HG03135 (cell line): Measurements from ENCODE around the gene ZMIZ2.

ENCODE experiments used
- ATAC-seq: cut with Tn5 transposase; IDR thresholded peaks from one replicate; pipeline ENCODE4 v1.9.1; 2021; ENCODE audit warnings: mild to moderate bottlenecking, moderate library complexity; ENCODE audit not compliant: unreplicated experiment

The ZMIZ2 gene

DNA sequence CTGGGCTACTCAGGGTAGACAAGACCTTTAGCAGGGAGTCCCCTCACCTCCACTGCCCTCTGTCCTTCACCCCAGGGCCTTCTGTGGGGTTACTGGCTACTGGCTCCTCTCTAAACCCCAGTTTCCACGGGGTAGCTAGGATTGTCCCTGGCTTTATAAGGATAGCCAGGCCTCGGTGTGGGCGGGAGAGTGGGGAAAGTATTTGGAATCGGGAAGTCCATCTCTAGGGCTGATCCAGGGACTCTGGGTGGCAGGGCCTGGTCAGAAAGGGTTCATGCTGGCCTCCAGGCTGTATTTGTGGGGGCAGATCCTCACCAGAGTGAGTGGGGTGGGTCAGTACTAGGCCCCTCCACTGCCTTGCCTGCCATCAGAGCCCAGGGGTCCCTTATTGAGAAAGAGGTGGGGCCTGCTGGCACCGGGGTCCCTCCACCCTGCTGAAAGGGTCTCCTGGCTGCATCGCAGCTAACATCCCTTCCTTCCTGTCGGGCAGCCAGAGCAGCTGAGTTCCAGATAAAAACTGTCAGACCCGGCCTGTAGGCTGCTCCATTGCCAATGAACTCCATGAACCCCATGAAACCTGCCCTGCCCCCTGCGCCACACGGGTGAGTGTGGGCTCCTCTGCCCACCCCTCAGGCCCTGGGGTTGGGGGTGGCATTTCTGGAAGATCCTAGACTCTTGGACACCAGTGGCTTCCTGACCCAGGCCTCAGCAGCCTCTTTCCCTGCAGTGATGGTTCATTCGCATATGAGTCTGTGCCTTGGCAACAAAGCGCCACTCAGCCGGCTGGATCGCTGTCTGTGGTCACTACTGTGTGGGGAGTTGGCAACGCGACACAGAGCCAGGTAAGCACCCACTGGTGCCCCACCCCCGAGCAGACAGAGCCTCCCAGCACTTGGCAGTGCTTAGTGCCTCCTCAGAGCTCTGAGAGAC lies 7.3 kb downstream of the ZMIZ2 start:
- no peak for ATAC-seq

DNA sequence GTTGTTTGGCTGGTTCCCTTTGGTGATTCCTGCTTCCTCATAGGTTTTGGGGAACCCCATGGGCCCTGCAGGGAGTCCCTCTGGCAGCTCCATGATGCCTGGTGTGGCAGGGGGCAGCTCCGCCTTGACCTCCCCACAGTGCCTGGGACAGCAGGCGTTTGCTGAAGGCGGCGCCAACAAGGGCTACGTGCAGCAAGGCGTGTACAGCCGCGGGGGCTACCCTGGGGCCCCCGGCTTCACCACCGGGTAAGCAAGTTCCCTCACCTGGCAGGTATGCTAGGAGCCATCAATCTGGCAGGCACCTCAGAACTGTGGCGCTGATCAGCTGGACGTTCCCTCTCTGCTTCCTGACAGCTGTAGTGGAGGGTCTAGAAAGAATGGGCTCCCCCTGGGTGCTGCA lies 8.3 kb downstream of the ZMIZ2 start:
- no peak for ATAC-seq

DNA sequence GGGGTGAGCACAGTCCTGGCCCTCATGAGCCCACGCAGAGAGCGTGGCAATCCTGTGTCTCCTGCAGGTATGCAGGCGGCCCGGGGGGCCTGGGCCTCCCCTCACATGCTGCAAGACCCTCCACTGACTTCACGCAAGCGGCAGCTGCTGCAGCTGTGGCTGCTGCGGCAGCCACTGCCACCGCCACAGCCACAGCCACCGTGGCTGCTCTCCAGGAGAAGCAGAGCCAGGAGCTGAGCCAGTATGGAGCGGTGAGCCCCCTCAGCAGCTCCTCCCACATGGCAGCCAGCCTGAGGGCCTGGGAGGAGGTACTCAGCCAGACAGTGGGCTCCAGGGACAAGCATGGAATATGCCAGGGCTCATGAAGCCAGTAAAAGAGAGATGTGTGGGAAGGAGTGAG lies 8.7 kb downstream of the ZMIZ2 start:
- ATAC-seq: no peak

DNA sequence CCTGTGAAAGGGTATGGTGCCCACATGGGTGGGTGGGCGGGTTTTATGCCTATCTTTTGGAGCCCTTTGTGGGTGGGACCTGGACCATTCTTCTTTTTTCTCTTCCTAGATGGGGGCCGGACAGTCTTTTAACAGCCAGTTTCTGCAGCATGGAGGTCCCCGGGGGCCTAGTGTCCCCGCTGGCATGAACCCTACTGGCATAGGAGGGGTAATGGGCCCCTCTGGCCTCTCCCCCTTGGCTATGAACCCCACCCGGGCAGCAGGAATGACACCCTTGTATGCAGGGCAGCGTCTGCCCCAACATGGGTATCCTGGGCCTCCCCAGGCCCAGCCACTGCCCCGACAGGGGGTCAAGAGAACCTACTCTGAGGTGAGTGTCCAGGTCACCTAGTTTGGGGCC lies 9.1 kb downstream of the ZMIZ2 start:
- no peak for ATAC-seq

DNA sequence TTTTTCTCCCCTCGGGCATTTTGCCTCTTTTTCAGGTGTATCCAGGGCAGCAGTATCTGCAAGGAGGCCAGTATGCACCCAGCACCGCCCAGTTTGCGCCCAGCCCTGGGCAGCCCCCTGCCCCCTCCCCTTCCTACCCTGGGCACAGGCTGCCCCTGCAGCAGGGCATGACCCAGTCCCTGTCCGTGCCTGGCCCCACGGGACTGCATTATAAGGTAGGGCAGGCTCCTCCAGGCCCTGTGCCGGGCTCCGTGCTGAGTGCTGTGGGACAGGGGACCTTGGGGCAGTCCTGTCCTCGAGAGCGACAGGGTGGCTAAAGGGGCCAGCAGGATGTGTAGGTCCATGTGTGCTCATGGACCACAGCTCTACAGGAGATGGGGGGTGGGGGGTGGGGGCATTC lies 10.6 kb downstream of the ZMIZ2 start:
- no peak for ATAC-seq

DNA sequence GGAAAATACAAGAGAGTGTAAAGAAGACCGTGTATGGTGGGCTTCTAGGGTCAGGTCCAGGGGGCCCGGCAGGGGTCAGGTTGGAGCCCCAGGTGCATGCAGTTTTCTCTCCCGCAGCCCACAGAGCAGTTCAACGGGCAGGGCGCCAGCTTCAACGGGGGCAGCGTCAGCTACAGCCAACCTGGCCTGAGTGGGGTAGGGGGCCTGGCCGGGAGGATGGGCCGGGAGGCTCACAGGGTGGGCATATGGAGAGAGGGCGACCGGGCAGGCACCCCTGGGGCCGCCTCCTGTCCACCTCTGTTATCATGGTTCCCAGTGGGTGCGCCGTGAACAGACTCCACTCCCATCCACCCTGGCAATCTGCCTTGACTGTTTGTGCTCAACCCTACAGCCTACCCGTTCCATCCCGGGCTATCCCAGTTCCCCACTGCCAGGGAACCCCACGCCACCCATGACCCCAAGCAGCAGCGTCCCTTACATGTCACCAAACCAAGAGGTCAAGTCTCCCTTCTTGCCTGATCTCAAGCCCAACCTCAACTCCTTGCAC lies 11.5 kb downstream of the ZMIZ2 start:
- ATAC-seq: no peak

DNA sequence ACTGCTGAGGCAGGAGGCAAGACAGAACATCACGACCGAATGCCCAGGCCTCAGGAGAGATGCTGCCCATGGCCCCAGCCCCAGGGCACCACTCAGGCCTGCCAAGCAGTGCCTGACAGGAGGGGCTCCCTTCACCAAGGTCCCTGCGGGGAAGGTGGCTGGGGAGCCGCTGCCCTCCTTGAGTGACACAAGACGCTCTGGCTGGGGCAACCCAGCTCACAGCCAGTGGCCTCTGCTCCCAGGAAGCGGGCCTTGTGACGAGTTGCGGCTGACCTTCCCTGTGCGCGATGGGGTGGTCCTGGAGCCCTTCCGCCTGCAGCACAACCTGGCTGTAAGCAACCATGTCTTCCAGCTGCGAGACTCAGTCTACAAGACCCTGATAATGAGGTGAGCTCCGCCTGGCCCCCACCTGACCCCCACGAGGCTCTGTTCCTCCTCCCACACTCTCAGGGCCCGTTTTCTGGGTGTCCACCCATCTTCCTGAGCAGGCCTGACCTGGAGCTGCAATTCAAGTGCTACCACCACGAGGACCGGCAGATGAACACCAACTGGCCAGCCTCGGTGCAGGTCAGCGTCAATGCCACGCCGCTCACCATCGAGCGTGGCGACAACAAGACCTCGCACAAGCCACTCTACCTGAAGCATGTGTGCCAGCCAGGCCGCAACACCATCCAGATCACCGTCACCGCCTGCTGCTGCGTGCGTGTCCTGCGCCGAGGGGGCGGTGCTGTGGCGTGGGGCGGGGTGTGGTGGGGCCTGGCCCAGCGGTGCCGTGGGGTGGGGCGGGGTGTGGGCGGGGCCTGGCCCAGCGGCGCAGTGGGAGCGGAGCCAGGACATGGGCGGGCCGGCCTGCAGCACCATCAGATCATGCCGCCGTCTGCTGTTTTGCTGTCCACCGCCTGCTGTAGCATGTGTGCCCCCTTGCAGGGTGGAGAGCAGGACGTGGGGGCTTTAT lies 12.8 kb downstream of the ZMIZ2 start:
- ATAC-seq: no peak

DNA sequence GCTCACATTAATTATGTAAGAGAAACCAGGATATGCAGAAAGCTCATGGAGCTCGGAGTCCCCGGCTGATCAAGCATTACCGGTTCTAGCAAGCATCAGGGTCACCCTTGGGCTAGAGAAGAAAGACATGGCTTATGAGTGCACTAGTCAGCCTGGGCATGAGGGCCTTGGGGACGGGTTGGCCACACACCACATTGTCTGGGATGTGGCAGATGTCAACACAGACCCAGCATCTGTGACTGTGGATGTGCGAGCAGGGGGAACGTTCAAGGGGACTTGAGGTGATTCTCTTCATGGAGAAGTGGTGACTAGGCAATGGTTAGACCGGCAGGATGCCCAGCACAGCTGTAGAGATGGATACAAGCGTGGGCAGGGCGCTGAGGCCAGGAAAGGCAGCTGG lies 13.7 kb downstream of the ZMIZ2 start:
- ATAC-seq: no peak

DNA sequence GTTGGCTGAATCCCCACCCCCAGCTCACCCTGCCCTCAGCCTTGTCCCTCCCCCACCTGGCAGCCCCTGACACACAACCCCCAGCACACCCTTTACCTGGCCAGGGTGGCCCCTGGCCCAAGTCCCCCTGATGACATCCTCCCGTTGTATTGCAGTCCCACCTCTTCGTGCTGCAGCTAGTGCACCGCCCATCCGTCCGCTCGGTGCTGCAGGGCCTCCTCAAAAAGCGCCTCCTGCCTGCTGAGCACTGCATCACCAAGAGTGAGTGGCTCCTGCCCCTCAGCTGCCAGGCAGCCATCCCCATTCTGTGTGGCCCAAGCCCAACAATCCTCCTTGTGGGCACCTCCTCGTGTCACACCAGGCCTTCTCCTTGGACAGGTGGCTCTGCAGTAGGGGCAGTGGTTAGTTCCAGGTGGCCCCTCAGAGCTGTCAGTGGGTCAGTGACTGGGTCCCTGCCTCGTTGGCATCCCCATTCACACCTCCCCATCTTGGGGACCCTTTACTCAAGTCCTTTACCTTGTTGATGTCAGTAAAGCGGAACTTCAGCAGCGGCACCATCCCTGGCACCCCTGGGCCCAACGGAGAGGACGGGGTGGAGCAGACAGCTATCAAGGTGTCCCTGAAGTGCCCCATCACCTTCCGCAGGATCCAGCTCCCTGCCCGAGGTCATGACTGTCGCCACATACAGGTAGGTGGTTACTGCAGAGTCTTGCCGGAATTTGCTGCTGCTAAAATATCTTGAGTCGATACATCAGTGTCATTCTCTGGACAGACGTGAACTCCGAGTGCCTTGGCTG lies 14.3 kb downstream of the ZMIZ2 start:
- ATAC-seq: no peak

DNA sequence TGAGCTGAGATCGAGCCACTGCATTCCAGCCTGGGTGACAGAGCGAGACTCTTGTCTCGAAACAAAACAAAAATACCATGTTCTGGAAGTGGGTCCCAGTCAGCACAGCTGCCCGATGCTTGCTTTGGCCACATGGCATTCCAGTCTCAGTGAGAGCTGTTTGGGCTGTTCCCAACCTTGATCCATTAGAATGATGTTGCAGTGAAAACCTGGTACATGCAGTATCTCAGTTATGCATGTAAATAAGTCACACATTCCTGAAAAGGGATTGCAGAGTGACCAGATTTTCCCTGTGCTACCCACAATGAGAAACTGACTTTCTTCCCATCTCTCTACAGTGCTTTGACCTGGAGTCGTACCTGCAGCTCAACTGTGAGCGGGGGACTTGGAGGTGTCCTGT lies 15.4 kb downstream of the ZMIZ2 start:
- no peak for ATAC-seq

DNA sequence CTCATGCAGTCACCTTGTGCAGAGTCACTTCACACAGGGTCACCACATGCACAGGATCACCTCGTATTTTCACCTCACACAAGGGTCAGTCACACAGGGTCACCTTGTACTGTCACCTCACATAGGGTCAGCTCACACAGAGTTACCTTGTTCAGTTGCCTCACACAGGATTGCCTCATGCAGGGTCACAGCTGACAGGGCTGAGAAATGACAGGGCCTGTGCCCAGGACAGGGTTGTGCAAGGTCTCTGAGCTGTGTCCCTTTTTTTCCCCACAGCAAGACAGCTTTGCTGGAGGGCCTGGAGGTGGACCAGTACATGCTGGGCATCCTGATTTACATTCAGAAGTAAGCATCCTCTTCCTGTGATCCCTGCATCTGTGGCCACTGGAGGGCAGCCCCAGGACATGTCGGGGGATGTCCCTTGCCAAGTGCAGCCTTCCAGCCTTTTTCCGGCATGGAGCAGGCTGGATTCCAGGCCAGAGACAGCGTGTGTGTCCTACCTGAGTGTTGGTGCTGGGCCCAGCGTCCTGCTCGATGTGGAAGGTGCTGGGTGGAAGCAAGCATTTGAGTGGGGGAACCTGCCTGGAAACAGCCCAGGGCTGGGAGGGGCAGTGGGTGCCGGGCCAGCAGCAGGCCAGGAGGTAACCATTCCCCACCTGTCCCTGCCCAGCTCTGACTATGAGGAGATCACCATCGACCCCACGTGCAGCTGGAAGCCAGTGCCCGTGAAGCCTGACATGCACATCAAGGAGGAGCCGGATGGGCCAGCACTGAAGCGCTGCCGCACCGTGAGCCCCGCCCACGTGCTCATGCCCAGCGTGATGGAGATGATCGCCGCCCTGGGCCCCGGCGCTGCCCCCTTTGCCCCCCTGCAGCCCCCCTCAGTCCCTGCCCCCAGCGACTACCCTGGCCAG lies 16.3 kb downstream of the ZMIZ2 start:
- no peak for ATAC-seq

DNA sequence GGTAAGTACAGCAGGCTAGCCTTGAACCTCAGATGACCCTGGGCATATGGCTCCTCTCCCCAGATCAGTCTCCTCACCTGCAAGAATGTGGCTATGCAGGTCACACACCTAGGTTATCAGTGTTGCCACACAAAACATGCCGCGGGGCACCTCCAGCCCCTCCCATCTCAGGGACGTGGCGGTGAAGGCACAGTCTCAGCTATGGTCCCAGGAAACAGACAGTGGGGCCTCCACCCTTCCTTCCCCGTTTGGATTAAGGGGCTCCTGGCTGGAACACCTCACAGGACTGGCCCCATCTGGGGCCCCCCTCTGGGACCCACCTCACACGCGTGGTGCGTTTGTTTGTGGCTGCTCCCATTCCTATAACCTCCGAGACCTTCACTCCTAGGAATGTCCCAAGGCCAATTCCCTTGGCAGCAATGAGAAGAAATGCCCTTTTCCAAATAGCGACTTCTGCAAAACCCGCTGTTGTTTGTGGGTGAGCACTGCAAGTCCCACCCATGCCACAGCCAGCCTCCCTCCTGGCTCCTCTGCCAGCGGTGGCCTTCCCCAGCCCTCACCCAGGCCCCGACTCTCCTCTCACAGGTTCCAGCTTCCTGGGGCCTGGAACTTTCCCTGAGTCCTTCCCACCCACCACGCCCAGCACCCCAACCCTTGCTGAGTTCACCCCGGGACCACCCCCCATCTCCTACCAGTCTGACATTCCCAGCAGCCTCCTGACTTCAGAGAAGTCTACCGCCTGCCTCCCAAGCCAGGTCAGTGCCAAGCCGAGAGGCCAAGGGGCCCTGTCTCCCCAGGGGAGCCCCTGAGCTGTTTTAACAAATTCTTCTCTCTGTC lies 17.1 kb downstream of the ZMIZ2 start:
- no peak for ATAC-seq

DNA sequence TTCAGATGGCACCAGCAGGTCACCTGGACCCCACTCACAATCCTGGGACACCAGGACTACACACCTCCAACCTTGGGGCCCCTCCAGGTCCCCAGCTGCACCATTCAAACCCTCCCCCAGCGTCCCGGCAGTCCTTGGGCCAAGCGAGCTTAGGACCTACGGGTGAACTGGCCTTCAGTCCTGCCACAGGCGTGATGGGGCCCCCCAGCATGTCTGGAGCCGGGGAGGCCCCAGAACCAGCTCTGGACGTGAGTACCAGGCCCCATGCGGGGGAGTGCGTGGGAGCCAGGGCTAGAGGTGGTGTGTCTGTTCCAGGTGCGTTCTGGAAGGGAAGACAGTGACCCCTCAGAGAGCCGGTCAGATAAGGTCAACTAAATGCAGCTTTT lies 17.8 kb downstream of the ZMIZ2 start:
- ATAC-seq: no peak

DNA sequence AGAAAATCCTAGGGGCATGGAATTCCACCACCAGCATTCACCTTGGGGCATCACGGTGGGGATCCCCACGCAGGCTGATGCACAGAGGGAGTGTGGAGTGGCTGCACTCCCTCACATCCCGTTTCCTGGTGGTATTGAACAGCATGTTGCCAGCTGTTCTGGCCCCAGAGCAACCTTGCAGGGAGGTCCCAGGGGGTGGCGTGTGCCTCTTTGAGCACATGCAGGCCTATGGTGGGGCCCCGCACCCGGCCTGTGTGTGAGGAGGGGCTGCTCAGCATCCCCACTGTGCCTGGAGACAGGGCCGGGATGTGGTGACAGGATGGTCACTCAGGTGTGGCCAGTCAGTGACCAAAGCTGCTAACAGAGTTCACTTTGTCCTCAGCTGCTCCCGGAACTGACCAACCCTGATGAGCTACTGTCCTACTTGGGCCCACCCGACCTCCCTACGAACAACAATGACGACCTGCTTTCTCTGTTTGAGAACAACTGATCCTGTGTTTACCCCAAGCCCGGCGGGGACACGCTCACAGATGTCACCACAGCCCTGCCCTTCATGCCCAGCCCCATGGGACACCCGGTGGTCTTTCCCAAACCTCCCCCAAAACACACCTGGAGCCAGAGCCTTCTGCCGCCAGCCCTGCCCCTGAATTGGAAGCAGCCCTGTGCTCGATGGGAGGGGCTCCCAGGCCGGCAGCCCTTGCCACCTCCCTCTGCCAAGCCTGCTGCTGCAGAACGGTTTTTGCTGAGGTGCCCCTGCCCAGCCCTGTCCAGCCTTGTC lies 18.7 kb downstream of the ZMIZ2 start:
- no peak for ATAC-seq

DNA sequence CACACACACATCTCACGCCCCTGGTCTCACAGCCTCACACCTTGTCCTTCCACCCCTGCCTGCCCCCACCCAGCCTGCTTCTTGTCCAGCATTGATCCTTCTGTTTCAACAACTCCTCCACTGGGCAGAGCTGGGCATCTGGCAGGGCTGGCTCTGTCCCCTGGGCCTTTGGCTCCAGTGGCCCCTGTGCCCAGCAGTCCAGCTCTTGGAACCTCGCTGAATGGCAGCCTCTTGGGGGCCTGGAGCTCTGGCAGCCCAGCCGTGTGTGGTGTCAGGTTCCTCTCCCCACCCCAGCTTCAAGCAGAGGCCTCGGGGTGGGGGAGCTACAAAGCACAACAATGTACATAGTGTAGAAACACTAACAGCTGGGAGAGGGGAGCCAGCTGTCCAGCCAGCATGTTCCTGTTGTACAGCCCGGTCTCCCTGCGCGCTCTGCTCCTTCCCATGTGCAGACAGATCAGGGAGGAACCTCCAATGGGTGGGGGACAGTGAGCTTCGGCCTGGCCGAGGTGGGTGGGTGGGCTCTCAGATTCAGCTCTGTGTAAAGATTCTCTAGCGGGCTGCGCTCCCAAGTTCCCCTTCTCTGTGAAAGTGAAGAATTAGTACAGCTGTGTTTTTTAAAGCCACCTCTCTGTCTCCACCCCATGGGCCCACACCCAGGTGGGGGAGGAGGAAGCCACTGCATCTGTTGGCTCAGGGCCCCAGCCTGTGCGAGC lies 19.4 kb downstream of the ZMIZ2 start:
- peak; percentile 50 for ATAC-seq

DNA sequence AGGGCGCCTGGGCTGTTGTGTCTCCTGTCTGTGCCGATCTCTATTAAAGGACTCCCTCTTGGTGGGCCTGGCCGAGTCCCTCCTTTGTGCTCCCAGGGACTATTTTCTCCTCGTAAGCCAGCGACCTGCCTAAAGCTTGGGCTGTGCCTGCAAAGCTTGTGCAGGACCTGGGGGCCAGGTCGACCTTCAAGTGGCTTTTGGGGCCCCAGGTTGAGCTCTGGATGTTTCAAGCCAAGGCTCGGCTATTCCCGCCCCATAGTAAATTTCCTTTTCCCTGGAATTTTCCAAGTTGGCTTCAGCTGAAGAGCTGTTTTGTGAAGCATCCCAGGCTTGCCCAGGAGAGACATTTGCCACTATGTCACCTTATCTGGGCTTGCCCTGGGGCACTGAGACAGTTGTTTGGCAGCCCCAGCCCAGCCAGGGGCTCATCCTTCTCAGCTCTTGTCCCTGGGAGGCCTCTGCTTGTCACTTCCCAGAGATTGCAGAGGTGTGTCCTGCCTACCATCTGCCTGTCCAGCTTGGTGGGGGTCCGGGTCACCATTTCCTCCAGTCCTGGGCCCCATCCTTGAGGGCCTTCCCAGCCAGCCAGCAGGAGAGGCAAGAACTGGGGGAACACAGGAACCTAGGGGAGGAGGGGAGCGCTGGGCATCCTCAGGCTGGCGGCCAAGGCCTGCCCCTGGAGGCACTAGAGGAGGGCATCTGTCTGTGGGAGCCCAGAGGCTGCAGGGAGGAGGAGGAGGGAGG lies 20.2 kb downstream of the ZMIZ2 start:
- no peak for ATAC-seq

DNA sequence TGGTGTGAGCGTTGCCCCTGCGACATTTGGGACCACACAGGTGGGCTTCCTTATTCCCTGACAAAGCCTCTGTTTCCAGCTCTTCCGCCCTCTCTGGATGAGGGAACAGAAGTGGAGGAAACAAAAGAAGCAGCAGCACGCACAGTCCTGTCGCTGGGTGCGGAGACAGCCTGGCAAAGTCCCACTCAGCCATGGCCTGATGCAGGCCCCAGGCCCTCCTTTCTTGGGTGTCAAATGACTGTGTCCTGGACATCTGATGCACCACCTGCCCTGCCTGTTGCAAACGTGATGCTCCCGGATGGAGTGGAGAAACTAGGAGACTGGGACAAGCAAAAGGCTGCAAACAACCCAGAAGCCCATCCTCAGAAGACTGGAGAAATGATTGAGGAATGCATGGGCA lies 20.7 kb downstream of the ZMIZ2 start:
- ATAC-seq: no peak
